Heart left ventricle (tissue), 13 donors: ENCODE data around the gene HPN.

ENCODE experiments used
- POLR2A ChIP-seq, 2 donors: fragments of 450-650 bp; IDR thresholded peaks; one replicate each; pipeline ENCODE4 v1.6.1; 2017; ENCODE audit warnings: antibody characterized with exemption in 2 of 2, mild to moderate bottlenecking in 2 of 2, moderate library complexity in 2 of 2
- TF ChIP-seq, protein P1 (sequence below), 12 donors: fragments of 200-600 bp; sonication (generic) in 4 of 12; IDR thresholded peaks; one replicate each; pipeline versions ENCODE4 v1.5.0 to v1.8.0; 2018 to 2022; ENCODE audit warnings: antibody characterized with exemption in 12 of 12, mild to moderate bottlenecking in 5 of 12
- donor health status: ischemic (EF 13 %, LVEDD 7.1; RV severe dilation, severe dysfunction).
- donor health status: DM: no; HTN: yes; CAD: no.
- donor health status: DM: no; HTN: no; CAD: no.
- donor health status: ischemic (EF 25% LVEDD 6.9; RV normal size, moderate dysfunction).
- donor health status: ischemic (EF 25% LVEDD 5.7; RV mildly dilated, moderate dysfunction).
- donor health status: ischemic (EF 35%, LVEDD 5.7; RV mildly dilated, moderate dysfunction).
- donor health status: nonischemic (EF 11% LVEDD 7.7; RV severe dilation, severe dysfunction).
- donor health status: DM: yes; HTN: yes; CAD: no.
- donor health status: PGD.
- donor health status: ischemic (EF 29% LVEDD 5.4; RV normal size, mild dysfunction).
- donor health status: nonischemic (EF 23%, LVEDD 6.1; RV moderate dilation, normal function).

DNA sequence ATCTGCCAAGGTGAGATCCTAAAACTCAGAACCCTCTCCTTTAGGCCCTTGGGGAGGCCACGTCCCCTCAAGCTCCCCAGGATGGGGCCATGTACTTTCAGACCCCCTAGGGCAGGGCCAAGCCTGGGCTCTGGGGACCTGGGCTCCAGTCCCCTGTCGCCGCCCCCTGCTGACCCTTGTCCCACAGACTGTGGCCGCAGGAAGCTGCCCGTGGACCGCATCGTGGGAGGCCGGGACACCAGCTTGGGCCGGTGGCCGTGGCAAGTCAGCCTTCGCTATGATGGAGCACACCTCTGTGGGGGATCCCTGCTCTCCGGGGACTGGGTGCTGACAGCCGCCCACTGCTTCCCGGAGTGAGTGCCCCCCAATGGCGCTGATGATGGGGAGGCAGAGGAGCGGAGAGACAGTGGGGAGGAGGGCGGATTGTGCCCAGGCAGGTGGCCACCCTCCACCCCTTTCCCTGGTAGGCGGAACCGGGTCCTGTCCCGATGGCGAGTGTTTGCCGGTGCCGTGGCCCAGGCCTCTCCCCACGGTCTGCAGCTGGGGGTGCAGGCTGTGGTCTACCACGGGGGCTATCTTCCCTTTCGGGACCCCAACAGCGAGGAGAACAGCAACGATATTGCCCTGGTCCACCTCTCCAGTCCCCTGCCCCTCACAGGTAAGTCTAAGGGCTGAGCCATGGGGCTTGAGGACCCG is 18.8 kb downstream of the HPN start:
- TF ChIP-seq, protein P1, sequence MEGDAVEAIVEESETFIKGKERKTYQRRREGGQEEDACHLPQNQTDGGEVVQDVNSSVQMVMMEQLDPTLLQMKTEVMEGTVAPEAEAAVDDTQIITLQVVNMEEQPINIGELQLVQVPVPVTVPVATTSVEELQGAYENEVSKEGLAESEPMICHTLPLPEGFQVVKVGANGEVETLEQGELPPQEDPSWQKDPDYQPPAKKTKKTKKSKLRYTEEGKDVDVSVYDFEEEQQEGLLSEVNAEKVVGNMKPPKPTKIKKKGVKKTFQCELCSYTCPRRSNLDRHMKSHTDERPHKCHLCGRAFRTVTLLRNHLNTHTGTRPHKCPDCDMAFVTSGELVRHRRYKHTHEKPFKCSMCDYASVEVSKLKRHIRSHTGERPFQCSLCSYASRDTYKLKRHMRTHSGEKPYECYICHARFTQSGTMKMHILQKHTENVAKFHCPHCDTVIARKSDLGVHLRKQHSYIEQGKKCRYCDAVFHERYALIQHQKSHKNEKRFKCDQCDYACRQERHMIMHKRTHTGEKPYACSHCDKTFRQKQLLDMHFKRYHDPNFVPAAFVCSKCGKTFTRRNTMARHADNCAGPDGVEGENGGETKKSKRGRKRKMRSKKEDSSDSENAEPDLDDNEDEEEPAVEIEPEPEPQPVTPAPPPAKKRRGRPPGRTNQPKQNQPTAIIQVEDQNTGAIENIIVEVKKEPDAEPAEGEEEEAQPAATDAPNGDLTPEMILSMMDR (IDR thresholded peaks at IDR 0.05): no peak
- TF ChIP-seq POLR2A (IDR thresholded peaks at IDR 0.05): no peak
